DND-41 (cell line): Measurements from ENCODE around the gene ARHGAP4.

Experiments
- ATAC-seq: fragments of 200-7000 bp; cut with Tn5 transposase; 3 replicates; pipeline ENCODE4 v1.9.1; 2021; ENCODE audit warnings: low read depth; ENCODE audit not compliant: insufficient read depth
- DNase-seq: peaks from one replicate; pipeline ENCODE4 v3.0.0-alpha.2; 2020
- H2AFZ ChIP-seq: 2 replicates; pipeline ENCODE4 v1.6.0; 2012; ENCODE audit warnings: low read depth, low read length
- H3K27ac ChIP-seq: 2 replicates; pipeline ENCODE4 v1.5.1; 2012; ENCODE audit warnings: low read length, inconsistent platforms
- H3K27me3 ChIP-seq: fragments of 200-600 bp; sonication (generic); 2 replicates; pipeline ENCODE4 v1.6.0; 2012; ENCODE audit warnings: low read length, mild to moderate bottlenecking, inconsistent platforms; ENCODE audit not compliant: insufficient read depth, poor library complexity
- H3K36me3 ChIP-seq: 2 replicates; pipeline ENCODE4 v1.5.1; 2012; ENCODE audit warnings: low read length, inconsistent platforms; ENCODE audit not compliant: insufficient read depth
- H3K4me1 ChIP-seq: 2 replicates; pipeline ENCODE4 v1.5.1; 2012; ENCODE audit warnings: mild to moderate bottlenecking, low read length; ENCODE audit not compliant: insufficient read depth
- H3K4me2 ChIP-seq: 2 replicates; pipeline ENCODE4 v1.6.0; 2012; ENCODE audit warnings: mild to moderate bottlenecking, moderate library complexity, low read length, inconsistent platforms; ENCODE audit not compliant: insufficient read depth
- H3K4me3 ChIP-seq, 2 experiments: fragments of 200-600 bp in 1 of 2; shearing (Covaris generic) in 1 of 2; 2 replicates each; pipeline ENCODE4 v1.5.1; 2012 to 2016; ENCODE audit warnings: inconsistent platforms in 2 of 2, low read length in 2 of 2, mild to moderate bottlenecking in 2 of 2, low read depth in 1 of 2, moderate library complexity in 1 of 2
- H3K79me2 ChIP-seq: 2 replicates; pipeline ENCODE4 v1.6.0; 2012; ENCODE audit warnings: low read length, inconsistent platforms; ENCODE audit not compliant: insufficient read depth
- H3K9ac ChIP-seq: 2 replicates; pipeline ENCODE4 v1.6.0; 2012; ENCODE audit warnings: low read depth, mild to moderate bottlenecking, inconsistent platforms, low read length, moderate library complexity
- H3K9me3 ChIP-seq: 2 replicates; pipeline ENCODE4 v1.5.1; 2012; ENCODE audit warnings: low read length, moderate library complexity, mild to moderate bottlenecking, inconsistent platforms; ENCODE audit not compliant: insufficient read depth, severe bottlenecking
- H4K20me1 ChIP-seq: 2 replicates; pipeline ENCODE4 v1.6.0; 2012; ENCODE audit warnings: low read length; ENCODE audit not compliant: insufficient read depth
- CTCF ChIP-seq: IDR thresholded peaks from 2 replicates; pipeline ENCODE4 v1.5.1; 2012; ENCODE audit warnings: borderline replicate concordance, low read length, moderate library complexity, mild to moderate bottlenecking; ENCODE audit not compliant: poor library complexity, severe bottlenecking; ENCODE audit errors: extremely low read depth
- EZH2 ChIP-seq: IDR thresholded peaks from 3 replicates; pipeline ENCODE4 v1.6.1; 2012; ENCODE audit warnings: borderline replicate concordance, low read depth, mild to moderate bottlenecking, moderate library complexity, low read length, inconsistent platforms; ENCODE audit not compliant: severe bottlenecking

The ARHGAP4 gene

GRCh38 chrX:153884136-153884535 is 41.9 kb downstream of the ARHGAP4 start:
- no peaks in the 10 kb centered on the region for H4K20me1 ChIP-seq
- ATAC-seq = no peak
- H2AFZ ChIP-seq = no peak overlapping the region
- no peaks in the 10 kb centered on the region for H3K36me3 ChIP-seq
- no peaks in the 10 kb centered on the region for H3K79me2 ChIP-seq
- H3K27ac ChIP-seq = no peak overlapping the region
- H3K9me3 ChIP-seq = no peaks in the 10 kb centered on the region
- no peak for TF ChIP-seq EZH2
- TF ChIP-seq CTCF = no peak
- no peaks in the 10 kb centered on the region for H3K4me1 ChIP-seq
- no peak overlapping the region for H3K4me3 ChIP-seq
- H3K9ac ChIP-seq = no peak overlapping the region
- no peak overlapping the region for H3K4me2 ChIP-seq
- H3K27me3 ChIP-seq = no peaks in the 10 kb centered on the region
- no peak for DNase-seq

- Histone ChIP-seq H3K9me3 (no peaks in the 10 kb centered on the region), H4K20me1 (peaks cover 2% of the 10 kb centered on the region), H3K9ac (no peak overlapping the region), H3K4me1 (no peaks in the 10 kb centered on the region), H3K36me3 (no peaks in the 10 kb centered on the region), H3K4me2 (no peak overlapping the region), H3K27ac (no peak overlapping the region), H3K4me3 (no peak overlapping the region), H2AFZ (no peak overlapping the region), H3K27me3 (no peaks in the 10 kb centered on the region), H3K79me2 (no peaks in the 10 kb centered on the region)
- TF ChIP-seq EZH2 = no peak
- no peak for TF ChIP-seq CTCF
- DNase-seq (no peak), ATAC-seq (no peak)
These were observed 42.8 kb downstream of the ARHGAP4 start for GRCh38 chrX:153883163-153883843.

GRCh38 chrX:153882557-153882956 is 43.5 kb downstream of the ARHGAP4 start:
- Histone ChIP-seq H3K79me2 (no peaks in the 10 kb centered on the region), H3K36me3 (no peaks in the 10 kb centered on the region), H3K27me3 (no peaks in the 10 kb centered on the region), H4K20me1 (peaks cover 8% of the 10 kb centered on the region), H3K4me3 (no peak overlapping the region), H3K9me3 (no peaks in the 10 kb centered on the region), H3K9ac (no peak overlapping the region), H3K27ac (no peak overlapping the region), H2AFZ (no peak overlapping the region), H3K4me2 (no peak overlapping the region), H3K4me1 (no peaks in the 10 kb centered on the region; the same call in 1 of the 2 replicates)
- DNase-seq = no peak
- no peak for TF ChIP-seq CTCF
- TF ChIP-seq EZH2 = no peak
- ATAC-seq = no peak

- no peak for DNase-seq
- no peak overlapping the region for H2AFZ ChIP-seq
- no peak for ATAC-seq
- H3K36me3 ChIP-seq = no peaks in the 10 kb centered on the region
- no peak overlapping the region for H3K9ac ChIP-seq
- TF ChIP-seq CTCF (no peak), EZH2 (no peak)
- H3K4me2 ChIP-seq = no peak overlapping the region
- H3K79me2 ChIP-seq = no peaks in the 10 kb centered on the region
- H3K4me1 ChIP-seq = no peaks in the 10 kb centered on the region; the same call in 1 of the 2 replicates
- H4K20me1 ChIP-seq = peaks cover 8% of the 10 kb centered on the region
- no peak overlapping the region for H3K27ac ChIP-seq
- H3K9me3 ChIP-seq = no peaks in the 10 kb centered on the region
- H3K4me3 ChIP-seq = no peak overlapping the region
- H3K27me3 ChIP-seq = no peaks in the 10 kb centered on the region
These were observed 44.0 kb downstream of the ARHGAP4 start for GRCh38 chrX:153882086-153882498.
